ENCODE data around the gene MAP3K9.

The MAP3K9 gene

DNA sequence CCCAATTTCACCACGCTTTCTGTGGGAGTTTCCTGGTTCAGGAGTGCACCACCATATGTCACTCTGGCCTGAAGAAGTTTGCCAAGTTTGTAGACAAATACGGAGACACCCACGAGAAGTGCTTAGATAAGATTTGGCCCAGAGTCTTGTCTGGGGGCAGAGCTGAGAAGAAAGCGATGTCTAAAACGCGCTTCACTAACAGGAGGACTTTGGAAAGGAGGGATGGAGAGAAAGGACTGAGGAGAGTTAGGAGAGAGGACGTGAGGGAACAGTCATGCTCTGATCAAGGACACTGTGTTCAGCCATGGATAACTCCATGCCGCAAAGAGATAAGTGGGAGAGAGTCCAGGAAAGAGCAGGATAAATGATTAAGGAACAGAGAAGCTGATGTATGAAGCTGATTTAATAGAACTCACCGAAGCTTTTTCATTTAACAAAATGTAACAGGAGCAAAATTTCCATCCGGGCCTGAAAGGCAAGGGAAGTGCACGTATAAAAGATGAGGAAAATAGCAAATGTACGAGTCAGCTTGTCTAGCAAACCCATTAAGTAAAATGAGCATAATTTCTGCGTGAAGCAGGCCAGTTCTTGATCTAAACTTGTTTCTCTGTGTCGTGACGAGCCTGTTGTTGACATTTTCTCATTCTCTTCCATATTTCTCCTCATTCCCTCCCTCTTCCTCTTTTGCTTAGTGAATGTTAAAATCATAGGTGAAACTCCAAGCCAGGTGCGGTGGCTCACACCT, 23.4 kb upstream of the MAP3K9 start:
- TF ChIP-seq, protein P1, sequence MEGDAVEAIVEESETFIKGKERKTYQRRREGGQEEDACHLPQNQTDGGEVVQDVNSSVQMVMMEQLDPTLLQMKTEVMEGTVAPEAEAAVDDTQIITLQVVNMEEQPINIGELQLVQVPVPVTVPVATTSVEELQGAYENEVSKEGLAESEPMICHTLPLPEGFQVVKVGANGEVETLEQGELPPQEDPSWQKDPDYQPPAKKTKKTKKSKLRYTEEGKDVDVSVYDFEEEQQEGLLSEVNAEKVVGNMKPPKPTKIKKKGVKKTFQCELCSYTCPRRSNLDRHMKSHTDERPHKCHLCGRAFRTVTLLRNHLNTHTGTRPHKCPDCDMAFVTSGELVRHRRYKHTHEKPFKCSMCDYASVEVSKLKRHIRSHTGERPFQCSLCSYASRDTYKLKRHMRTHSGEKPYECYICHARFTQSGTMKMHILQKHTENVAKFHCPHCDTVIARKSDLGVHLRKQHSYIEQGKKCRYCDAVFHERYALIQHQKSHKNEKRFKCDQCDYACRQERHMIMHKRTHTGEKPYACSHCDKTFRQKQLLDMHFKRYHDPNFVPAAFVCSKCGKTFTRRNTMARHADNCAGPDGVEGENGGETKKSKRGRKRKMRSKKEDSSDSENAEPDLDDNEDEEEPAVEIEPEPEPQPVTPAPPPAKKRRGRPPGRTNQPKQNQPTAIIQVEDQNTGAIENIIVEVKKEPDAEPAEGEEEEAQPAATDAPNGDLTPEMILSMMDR (conservative IDR thresholded peaks at IDR 0.05; ENCODE audit: control insufficient read depth, insufficient read depth, low read depth, low read length) = no peak
- DNase-seq (ENCODE audit: low read depth) = peak; percentile 20
- no peak overlapping the region for H3K4me3 ChIP-seq (ENCODE audit: control insufficient read depth, low read depth, low read length)

DNA sequence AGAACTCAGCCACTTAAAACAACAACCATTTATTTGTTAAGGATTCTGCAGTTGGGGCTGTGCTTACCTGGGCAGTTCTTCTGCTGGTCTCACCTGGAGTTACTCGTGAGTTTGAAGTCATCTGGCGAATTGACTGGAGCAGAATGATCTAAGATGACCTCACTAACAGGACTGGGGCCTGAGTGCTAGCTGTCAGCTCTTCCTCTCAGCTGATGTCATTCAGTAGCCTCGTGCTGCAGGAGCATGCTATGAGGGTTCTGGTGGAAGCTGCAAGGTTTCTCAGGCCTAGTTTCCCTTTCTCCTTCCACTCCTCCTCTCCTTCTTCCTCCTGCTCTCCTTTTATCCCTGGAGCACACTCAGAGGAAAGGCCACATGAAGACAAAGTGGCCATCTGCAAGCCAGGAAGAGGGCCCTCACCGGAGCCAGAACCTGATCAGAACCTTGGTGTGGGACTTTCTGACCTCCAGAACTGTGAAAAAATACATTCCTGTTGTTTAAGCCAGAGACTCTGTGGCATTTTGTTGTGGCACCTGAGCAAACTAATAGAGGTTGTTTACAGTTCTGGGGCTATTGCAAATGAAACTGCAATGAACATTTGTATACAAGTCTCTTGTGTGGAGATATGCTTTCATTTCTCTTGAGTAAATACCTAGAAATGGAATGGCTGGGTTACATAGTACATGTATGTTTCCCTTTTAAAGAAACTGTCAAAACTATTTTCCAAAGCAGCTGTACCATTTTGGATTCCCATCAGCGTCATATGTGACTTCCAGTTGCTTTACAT, 21.9 kb upstream of the MAP3K9 start:
- no peak overlapping the region for H3K4me3 ChIP-seq (ENCODE audit: control insufficient read depth, low read depth, low read length)
- TF ChIP-seq, protein P1 (conservative IDR thresholded peaks at IDR 0.05; ENCODE audit: control insufficient read depth, insufficient read depth, low read depth, low read length) = no peak
- no peak for DNase-seq (ENCODE audit: low read depth)

DNA sequence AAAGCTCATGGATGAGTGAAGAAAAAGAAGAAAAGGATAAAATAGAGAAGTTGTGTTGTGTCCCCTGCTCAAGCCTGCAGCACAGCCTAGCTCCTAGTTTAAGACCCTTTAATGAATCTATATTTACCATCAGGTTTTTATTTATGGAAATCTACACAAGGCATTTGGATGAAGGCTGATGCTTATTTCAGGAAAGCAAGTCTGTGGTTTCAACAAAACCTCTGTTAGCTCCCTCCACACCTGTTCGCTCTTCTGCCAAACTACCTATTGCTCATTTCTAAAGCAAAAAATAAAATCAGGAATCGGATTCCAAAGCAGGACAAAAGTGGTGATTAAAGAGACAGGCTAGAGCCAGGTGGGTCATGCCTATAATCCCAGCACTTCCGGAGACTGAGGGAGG, 18.9 kb upstream of the MAP3K9 start:
- TF ChIP-seq, protein P1 (conservative IDR thresholded peaks at IDR 0.05; ENCODE audit: control insufficient read depth, insufficient read depth, low read depth, low read length) = no peak
- no peak overlapping the region for H3K4me3 ChIP-seq (ENCODE audit: control insufficient read depth, low read depth, low read length)
- no peak for DNase-seq (ENCODE audit: low read depth)

DNA sequence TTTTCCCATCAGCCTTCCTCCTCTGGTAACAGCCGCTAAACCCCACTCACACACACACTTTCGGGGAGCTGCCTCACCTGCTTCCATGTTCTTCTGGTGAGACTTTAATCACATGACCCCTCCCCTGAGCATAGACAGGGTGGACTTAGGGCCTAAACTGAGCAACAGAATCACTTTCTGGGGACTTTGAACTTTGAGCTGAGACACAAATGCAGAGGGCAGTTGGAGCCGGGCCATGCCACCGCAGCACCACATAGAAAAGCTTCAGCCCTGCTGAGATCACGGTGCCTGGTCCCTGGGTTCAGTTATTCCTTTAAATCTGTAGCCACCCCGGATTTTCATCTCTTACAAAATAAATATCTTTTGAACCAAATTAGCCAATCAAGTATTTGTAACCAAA, 18.4 kb upstream of the MAP3K9 start:
- no peak overlapping the region for H3K4me3 ChIP-seq (ENCODE audit: control insufficient read depth, low read depth, low read length)
- no peak for DNase-seq (ENCODE audit: low read depth)
- TF ChIP-seq, protein P1 (conservative IDR thresholded peaks at IDR 0.05; ENCODE audit: control insufficient read depth, insufficient read depth, low read depth, low read length) = no peak

DNA sequence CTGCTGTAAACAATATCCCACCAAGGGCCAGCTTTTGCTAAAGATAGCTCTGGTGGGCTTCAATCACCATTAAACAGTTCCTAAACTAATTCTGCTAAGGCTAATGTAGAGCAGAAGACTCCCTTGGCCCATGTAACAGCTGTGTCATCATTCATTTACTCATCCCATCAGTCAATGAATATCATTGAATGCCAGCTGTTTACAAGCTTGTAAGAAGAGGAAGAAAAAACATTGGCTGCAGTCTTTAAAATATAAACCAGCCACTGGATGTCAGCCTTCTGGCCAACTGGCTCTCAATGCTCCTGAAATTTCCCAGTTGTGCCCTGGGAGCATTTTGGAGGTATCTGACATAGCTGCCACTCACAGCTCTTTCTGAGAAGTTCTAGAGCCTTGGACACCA, 18.0 kb upstream of the MAP3K9 start:
- H3K4me3 ChIP-seq (ENCODE audit: control insufficient read depth, low read depth, low read length) = no peak overlapping the region
- TF ChIP-seq, protein P1 (conservative IDR thresholded peaks at IDR 0.05; ENCODE audit: control insufficient read depth, insufficient read depth, low read depth, low read length) = peak; percentile 11
- DNase-seq (ENCODE audit: low read depth) = peak; percentile 50

DNA sequence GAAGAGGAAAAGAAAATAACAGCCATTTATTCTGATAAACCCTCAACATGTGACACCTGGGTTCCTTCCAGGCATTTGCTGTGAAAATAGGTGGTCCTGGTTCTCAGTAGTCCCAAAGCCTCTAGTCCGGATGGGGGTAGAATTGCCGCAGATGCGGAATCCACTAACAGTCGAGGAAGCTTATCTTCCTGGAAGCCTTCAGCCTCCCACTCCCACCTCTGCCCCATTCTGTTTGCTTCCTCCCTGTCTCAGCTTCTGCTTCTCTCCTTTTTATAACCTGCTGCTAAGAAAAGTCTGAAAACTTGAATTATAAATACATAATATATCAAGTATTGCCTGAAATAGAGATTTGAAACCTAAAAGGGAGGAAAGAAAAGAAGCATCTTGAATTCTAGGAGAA, 14.0 kb upstream of the MAP3K9 start:
- TF ChIP-seq, protein P1 (conservative IDR thresholded peaks at IDR 0.05; ENCODE audit: control insufficient read depth, insufficient read depth, low read depth, low read length) = no peak
- H3K4me3 ChIP-seq (ENCODE audit: control insufficient read depth, low read depth, low read length) = no peak overlapping the region
- no peak for DNase-seq (ENCODE audit: low read depth)

All from fibroblast of mammary gland (primary cell).